Fibroblast of lung (primary cell): ENCODE results near the gene TARM1.

Experiments used
- CTCF ChIP-seq, 2 donors: IDR thresholded peaks in 1 of 2; conservative IDR thresholded peaks in 1 of 2; 1 replicate in 1 of 2; 2 replicates in 1 of 2; pipeline ENCODE4 v1.5.1; 2011 to 2012; ENCODE audit warnings: low read length in 2 of 2, control low read depth in 1 of 2, inconsistent platforms in 1 of 2, low read depth in 1 of 2, mild to moderate bottlenecking in 1 of 2
- EZH2 ChIP-seq: IDR thresholded peaks from 2 replicates; pipeline ENCODE4 v1.5.1; 2012; ENCODE audit warnings: low read length, control low read depth, mild to moderate bottlenecking; ENCODE audit errors: missing control alignments

GRCh38 chr19:54021932-54022331 lies 59.2 kb downstream of the TARM1 start:
- TF ChIP-seq CTCF (conservative IDR thresholded peaks at IDR 0.05 in 1 of 2, IDR thresholded peaks at IDR 0.05 in 1 of 2; ENCODE audit: low read depth in 1 of 2, low read length in 2 of 2), result no peak
- no peak for TF ChIP-seq EZH2
